BJ (cell line): ENCODE data around the gene USP48. TPM values are rescaled to one million over a fixed set of nuclear protein-coding genes. Genes with fewer than 3 reads are reported as not detected.
A peak's percentile ranks its signal among the peaks of the same experiment; 100 is the strongest.

ENCODE experiments used
- CTCF ChIA-PET: fragments of 350-600 bp; formaldehyde crosslinking; extraction: SDS; loops from one replicate; lab custom pipeline; 2021; ENCODE audit warnings: antibody characterized with exemption, inconsistent platforms; lab: Yijun Ruan, JAX
- POLR2A ChIA-PET: fragments of 300-600 bp; sonication (Branson Sonifier 250); formaldehyde crosslinking; extraction: SDS; loops from one replicate; lab custom pipeline; 2021; ENCODE audit warnings: antibody characterized with exemption; lab: Charles Lee
- DNase-seq: peaks from one replicate; pipeline ENCODE4 v3.0.0-alpha.2; 2011; ENCODE audit warnings: low read depth
- H3K27me3 ChIP-seq: 2 replicates; pipeline ENCODE4 v1.6.0; 2011; ENCODE audit warnings: low read length; ENCODE audit not compliant: control insufficient read depth, insufficient read depth
- H3K36me3 ChIP-seq: 2 replicates; pipeline ENCODE4 v1.5.1; 2011; ENCODE audit warnings: low read length; ENCODE audit not compliant: control insufficient read depth, insufficient read depth
- H3K4me3 ChIP-seq: 2 replicates; pipeline ENCODE4 v1.5.1; 2011; ENCODE audit warnings: low read depth, mild to moderate bottlenecking, control low read depth, low read length
- polyA plus RNA-seq: library from polyadenylated mRNA; depleted of rRNA; stranded (reverse); fragments of >200 nt; gene quantifications from 2 replicates; pipeline ENCODE4 v1.2.3, GENCODE V29; 2011
- TF ChIP-seq, protein P1 (sequence below): IDR thresholded peaks from 2 replicates; pipeline ENCODE4 v1.5.1; 2011; ENCODE audit warnings: low read depth, mild to moderate bottlenecking, control low read depth, inconsistent platforms, low read length, moderate library complexity; ENCODE audit not compliant: insufficient read depth

USP48 gene
- polyA plus RNA-seq, 1 experiment: 10.8 TPM

DNA sequence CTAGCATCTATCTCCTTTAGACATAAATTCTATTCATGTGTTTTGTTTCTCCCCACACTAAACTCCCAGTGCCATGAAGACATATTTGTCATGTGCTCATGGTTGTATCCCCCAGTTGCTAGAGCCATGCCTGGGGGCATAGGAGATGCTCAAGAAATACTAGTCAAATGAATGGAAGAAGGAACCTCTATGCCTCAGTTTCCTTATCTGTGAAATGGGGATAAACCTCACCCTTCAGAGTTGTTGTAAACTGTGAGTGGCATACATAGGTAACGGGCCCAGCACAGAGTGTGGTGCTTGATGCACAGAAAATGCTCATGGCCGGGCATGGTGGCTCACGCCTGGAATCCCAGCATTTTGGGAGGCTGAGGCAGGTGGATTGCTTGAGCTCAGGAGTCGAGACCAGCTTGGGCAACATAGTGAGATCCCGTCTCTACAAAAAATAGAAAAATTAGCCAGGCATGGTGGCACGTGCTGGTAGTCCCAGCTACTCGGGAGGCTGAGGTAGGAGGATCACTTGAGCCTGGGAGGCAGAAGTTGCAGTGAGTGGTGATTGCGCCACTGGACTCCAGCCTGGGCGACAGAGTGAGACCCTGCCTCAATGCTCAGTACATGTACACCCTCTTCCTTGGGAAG is 37.8 kb upstream of the USP48 start:
- DNase-seq: no peak
- no peaks in the 10 kb centered on the region for H3K27me3 ChIP-seq
- TF ChIP-seq, protein P1, sequence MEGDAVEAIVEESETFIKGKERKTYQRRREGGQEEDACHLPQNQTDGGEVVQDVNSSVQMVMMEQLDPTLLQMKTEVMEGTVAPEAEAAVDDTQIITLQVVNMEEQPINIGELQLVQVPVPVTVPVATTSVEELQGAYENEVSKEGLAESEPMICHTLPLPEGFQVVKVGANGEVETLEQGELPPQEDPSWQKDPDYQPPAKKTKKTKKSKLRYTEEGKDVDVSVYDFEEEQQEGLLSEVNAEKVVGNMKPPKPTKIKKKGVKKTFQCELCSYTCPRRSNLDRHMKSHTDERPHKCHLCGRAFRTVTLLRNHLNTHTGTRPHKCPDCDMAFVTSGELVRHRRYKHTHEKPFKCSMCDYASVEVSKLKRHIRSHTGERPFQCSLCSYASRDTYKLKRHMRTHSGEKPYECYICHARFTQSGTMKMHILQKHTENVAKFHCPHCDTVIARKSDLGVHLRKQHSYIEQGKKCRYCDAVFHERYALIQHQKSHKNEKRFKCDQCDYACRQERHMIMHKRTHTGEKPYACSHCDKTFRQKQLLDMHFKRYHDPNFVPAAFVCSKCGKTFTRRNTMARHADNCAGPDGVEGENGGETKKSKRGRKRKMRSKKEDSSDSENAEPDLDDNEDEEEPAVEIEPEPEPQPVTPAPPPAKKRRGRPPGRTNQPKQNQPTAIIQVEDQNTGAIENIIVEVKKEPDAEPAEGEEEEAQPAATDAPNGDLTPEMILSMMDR: no peak
- POLR2A ChIA-PET: interaction anchor here (0.6 kb wide), 1 partner anchor 147 kb away, joined by 6 read pairs; no protein-coding TSS in a partner anchor
- H3K4me3 ChIP-seq: no peak overlapping the region
- CTCF ChIA-PET: no interaction called here
- peaks cover 32% of the 10 kb centered on the region for H3K36me3 ChIP-seq

DNA sequence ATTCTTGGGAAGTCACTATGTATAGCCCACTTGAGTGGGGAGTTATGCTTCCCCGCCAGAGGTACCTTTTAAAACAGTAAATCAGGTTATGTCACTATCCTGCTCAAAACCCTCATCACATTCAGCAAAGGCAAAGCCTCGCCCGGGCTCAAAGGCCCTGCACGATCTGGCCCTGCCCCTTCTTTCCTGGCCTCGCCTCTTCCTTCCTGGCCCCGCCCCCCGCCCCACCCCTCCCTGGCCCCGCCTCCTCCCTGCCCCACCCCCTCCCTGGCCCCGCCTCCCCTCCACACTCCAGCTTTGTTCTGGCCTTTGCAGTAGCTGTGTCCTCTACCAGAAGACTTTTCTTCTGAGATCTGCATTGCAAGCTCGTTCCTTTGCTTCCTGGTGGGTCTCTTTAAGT is 35.7 kb upstream of the USP48 start:
- CTCF ChIA-PET: no interaction called here
- TF ChIP-seq, protein P1: no peak
- H3K27me3 ChIP-seq: no peaks in the 10 kb centered on the region
- POLR2A ChIA-PET: no interaction called here
- H3K36me3 ChIP-seq: peaks cover 17% of the 10 kb centered on the region
- no peak overlapping the region for H3K4me3 ChIP-seq
- no peak for DNase-seq

DNA sequence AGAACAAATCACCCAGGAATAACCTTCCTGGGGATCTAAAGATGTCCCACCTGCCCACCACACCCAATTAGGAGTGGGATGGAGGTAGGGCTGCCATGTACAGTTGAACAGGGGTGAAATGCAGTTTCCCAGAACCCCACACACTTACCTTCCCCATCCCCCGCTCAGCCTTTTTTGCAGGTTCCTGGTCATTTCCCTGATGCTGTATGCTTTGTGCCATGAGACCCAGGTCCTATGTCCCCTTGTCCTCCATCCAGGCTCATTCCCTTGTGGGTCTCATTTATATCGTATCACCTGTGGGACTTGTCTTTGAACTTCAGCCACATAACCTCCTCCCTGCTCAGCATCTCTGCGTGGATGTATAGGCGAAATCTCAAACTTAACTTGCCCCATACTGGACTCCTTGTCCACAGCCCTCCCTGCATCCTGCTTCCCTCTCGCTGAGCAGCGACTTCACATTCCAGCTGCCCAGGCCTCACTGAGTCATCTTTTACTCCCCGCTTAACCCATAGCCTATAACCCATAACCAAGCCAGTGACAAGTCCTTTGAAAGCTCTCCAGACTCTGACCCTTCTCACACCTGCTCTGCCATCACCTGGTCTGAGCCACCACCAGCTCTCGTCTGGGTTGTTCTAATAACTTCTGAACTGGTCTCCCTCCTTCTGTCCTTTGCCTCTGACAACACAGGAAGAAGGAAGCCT is 33.8 kb upstream of the USP48 start:
- TF ChIP-seq, protein P1: no peak
- DNase-seq: peak; percentile 15
- ChIA-PET CTCF (interaction anchor here (1.0 kb wide), 1 partner anchor 15 kb away, joined by 3 read pairs; no protein-coding TSS in a partner anchor), POLR2A (no interaction called here)
- H3K27me3 ChIP-seq: no peaks in the 10 kb centered on the region
- H3K36me3 ChIP-seq: peaks cover 4% of the 10 kb centered on the region
- no peak overlapping the region for H3K4me3 ChIP-seq

DNA sequence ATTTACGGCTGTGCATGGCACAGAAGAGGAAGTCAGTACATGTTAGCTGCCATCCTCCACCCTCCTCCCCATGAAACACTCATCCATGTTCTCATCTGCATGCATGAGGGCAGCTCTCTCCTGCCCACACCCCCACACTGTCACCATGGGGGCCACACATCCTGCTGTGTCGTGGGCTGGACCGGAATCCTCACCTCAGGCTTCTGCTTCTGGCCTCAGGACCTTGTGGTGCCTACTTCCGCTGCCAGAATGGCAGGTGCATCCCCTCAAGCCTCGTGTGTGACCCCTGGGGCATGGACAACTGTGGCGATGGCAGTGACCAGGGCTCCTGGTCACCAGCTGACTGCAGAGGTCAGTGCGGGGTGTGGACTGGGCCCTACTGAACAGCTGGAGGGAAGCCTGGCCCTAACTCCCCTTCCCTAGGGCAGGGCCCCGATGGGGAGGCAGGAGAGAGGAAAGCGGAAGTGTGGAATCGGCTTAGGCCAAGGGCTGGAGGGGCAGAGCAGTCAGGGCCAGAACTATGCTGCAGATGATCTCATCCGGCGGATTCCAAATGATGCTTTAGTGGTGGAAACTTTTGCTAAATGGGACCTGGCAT is 32.9 kb upstream of the USP48 start:
- Histone ChIP-seq H3K27me3 (no peaks in the 10 kb centered on the region), H3K4me3 (no peak overlapping the region), H3K36me3 (no peaks in the 10 kb centered on the region; the same call in 1 of the 2 replicates)
- TF ChIP-seq, protein P1: no peak
- CTCF ChIA-PET: interaction anchor here (0.9 kb wide), 1 partner anchor 10 kb away, joined by 6 read pairs; no protein-coding TSS in a partner anchor
- DNase-seq: no peak
- POLR2A ChIA-PET: no interaction called here

DNA sequence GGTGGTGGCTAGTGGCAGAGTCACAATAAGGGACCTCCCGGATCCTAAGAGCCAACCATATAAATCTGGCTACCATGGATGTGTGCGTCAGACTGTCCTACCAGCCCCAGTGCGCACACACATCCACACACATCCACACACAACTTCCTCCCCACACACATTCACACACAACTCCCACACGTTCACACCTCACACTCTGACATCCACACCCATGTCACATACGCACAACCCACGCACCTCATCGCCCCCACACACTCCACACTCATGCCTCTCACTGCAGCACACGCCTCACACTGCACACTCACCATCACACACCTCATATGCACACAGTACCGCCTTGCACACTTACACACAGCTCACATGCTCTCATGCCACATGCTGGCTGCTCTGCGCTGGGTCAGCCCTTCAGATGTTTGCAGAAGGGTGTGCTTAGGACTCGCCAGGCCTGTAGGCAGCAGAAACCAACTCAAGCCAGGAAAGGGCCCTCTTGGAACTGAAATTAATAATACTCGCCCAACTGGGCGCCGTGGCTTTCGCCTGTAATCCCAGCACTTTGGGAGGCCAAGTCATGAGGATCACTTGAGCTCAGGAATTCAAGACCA is 32.1 kb upstream of the USP48 start:
- TF ChIP-seq, protein P1: no peak
- DNase-seq: no peak
- no peaks in the 10 kb centered on the region for H3K36me3 ChIP-seq
- POLR2A ChIA-PET: no interaction called here
- CTCF ChIA-PET: interaction anchor here (0.9 kb wide), 1 partner anchor 9 kb away, joined by 6 read pairs; no protein-coding TSS in a partner anchor
- no peaks in the 10 kb centered on the region for H3K27me3 ChIP-seq
- no peak overlapping the region for H3K4me3 ChIP-seq
